Tongue (tissue), 2 donors: Measurements from ENCODE around the gene EPDR1. TPM values are rescaled to one million over a fixed set of nuclear protein-coding genes. Genes with fewer than 3 reads are reported as not detected.

Source experiments
- DNase-seq: peaks from one replicate; pipeline ENCODE4 v3.0.0-alpha.2; 2015
- total RNA-seq: library from RNA; depleted of rRNA; stranded (reverse); fragments of >200 nt; gene quantifications from one replicate; pipeline ENCODE4 v1.2.3, GENCODE V29; 2014

The EPDR1 gene
- total RNA-seq, result 220 TPM

DNA sequence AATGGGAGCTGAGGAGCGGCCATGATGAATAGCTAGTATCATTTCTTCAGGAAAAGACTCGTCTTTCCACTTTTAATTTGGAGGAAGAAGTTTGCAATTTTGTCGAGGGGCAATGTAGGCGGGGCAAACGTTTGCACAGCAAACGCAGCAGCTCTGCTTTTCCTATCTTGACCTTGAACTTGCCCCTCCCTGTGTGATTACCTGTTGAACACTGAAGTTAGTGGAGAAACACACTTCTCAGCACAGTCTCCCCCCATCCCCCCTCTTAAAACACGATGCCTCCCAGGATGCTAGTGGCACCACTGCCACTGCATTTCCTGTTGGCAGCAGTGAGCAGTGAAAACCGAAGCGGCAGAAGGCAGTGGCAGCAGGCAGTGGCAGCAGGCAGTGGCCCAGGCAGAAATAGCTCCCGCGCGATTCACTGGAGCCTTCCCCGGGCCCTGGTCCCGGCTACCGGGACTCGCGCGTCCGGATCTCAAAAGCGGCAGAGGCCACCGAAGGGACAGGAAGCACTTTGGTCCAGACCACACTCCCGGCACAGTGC is at the start of gene EPDR1:
EPDR1 (plus strand) TSS at position 336 of the 544 bp plus-strand sequence. CDS start 300 bp downstream, outside the sequence.
- DNase-seq, result peak; percentile 83

DNA sequence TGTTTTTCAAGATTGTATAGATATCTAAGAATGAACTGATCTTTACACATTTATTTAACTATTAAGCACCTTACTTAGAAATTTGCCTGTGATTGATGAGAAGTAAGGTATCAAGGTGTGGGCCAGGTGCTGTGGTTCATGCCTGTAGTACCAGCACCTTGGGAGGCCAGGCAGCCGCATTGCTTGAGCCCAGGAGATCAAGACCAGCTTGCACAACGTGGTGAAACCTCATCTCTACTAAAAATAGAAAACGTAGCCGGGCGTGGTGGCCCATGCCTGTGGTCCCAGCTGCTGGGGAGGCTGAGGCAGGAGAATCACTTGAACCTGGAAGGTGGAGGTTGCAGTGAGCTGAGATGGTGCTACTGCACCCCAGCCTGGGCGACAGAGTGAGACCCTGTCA is 38.4 kb upstream of the EPDR1 start:
- no peak for DNase-seq

DNA sequence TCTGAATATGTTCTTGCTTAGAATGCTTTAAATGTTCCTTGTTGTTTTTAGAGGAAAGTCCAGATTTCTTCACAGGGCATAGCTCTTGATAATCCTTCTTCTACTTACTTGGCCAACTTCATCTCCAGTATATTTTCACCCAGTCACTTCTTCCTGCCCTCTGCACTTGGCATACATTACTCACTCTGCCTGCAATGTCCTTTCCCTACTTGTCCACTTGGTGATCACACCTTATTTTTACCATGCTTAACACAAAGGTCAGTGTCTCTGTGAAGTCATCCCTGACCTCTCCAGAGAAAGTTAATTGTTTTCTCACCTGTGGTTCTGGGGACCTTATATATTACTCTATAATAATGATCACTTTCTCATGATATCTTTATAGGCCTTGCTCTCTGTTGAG is 27.1 kb upstream of the EPDR1 start:
- DNase-seq, result no peak

DNA sequence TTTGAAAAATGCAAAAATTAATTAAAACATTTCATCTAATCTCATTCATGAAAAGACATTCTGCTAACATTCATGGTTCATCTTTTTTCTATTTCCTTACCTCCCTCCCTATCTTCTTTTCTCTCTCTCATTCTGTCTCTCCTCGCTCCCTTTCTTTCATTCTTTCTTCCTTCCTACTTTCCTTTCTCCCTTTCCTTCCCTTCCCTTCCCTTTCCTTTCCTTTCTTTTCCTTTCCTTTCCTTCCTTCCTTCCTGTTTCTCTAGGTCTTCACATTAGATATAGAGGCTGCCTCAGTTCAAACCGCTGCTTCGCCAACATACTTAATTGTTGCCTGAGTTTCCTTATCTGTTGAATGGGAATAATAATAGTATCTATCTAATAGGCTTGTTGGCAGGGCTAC is 25.8 kb upstream of the EPDR1 start:
- no peak for DNase-seq

DNA sequence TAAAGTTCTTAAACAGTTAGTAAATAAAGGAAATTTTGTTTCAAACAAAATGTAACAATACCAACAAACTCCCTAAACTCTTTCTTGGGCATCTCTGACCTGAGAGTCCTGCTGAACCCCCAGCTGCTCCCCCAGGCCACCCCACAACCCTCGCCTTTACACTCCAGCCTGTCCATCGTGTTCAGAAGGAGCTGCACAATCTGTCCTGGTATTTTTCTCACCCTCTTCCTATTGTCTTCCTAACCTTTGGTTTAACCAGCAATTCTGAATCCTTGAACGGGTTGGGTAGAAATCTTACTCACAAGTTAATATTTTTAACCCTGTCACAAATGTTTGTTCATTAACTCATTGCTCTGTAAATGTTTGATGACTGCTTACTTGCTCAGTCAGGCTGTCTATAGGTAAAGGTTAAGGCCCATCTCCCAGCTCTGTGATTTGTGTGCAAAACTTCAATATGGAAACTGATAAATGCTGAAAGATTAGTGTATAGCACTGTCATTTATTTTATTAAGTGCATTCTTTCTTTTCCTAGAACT is 20.7 kb upstream of the EPDR1 start:
- DNase-seq, result no peak

DNA sequence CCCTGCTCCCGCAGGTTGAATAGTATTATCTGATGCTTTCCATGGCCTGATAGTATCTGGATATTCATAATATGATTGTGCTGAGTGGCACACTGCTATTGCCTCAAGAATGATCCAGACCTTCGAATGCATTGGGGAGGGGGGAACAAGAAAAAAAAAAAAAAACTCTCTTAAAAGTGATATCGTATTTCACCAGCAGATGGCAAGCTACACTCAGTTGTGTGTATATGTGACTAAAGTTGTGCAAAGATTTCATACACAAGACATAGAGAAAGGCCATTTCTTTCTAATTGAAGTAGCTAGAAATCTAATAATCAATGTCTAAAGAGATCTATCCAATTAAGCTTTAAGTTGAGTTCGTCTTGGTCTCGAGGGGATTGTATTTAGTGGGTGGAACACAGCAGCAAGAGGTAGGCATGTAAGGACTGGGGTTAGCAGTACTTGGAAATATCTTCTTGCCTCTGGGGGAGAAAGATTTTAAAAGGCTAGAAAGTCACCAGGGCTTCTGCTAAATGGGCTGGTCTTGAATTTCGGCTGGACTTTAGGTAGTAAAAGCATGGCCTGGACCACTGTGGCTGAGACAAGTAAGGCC is 19.1 kb upstream of the EPDR1 start:
- peak; percentile 77 for DNase-seq

DNA sequence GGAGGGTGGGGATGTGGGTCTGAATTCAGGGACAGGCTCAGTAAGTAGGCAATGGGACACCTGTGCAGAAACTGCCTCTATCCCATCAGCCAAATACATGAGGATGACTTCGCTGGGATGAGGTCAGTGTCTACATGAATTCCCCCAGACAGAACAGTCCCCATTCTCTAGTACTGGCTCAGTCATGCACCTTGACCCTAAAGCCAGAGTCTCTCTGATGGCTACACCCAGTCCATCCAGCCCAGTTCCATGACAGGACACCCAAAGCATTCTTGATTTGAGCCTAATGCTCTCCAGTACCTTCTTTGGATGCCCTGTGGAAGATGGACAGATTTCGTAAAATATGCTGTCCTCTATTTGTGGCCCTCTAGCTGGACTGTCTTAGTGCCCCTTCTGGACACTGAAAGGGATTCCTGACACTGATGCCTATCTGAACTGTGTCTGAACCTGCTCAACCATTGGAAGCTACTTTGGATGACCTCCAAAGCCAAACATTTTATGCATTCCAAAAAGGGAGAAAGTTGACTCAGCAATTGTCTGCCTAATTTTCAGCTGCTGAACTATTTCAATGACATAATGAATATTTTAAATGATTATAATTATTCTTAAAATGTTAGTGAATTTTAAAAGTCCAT is 18.4 kb upstream of the EPDR1 start:
- peak; percentile 60 for DNase-seq

DNA sequence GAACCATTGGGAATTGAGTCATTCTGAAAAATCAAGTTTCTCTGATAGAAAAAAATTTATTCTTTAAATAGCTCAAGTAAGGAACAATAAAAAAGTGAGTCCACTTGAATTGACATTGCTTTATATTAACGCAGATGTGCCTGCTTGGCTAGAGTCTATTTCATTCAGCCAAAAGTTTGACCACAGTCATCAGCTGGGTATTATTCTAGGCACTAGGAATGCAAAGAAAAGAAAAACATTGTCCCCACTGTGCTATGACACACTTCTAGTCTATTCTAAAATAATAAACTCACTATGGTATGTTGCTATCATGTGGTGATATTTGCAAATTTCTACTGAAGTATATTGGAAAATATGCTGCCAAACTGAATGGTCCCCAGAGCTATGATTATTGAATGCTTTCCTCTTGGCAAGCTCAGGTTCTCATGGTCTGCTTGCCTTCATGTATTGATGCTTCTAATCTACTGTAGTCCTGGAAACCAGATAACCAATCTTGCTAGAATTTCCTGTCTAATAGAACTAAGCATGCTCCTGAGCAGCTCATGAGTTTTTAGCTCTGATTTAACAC is 12.1 kb upstream of the EPDR1 start:
- DNase-seq, result no peak

DNA sequence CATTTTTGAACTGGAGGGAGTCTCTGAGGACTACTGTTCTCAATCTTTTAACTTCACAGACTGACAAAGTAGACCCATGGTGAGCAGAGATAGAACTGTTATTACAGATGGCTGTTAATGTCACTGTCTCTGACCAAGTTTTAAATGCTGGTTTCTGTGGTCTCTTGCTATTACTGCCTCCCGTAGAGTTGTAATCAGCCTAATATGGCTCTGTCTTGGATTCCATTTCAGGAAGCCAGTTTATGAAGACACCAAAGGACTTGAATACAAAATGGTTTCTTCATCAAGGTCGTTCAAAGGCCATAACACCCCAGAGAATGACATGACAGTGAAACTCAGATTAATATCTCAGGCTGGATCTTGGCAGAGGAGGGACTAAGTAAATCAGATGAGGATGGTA is 7.7 kb upstream of the EPDR1 start:
- DNase-seq, result no peak

DNA sequence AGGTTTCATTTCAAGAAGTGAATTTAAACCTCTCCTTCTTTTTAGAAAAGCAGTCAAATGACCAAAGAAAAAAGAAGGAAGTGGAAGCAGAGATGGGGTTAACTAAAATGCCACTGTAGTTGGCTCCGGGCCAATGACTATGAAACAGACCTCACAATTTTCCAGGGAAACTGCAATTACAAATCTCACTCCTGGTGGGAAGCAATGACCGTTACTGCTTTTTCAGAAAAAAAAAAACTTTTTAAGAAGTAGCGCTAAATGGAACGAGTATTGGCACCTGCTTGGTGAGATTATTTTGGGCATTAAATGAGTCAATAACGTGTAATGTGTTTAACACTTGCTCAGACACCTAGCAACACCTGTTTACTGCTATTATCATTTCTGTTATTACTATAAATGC is 5.0 kb upstream of the EPDR1 start:
- peak; percentile 71 for DNase-seq

DNA sequence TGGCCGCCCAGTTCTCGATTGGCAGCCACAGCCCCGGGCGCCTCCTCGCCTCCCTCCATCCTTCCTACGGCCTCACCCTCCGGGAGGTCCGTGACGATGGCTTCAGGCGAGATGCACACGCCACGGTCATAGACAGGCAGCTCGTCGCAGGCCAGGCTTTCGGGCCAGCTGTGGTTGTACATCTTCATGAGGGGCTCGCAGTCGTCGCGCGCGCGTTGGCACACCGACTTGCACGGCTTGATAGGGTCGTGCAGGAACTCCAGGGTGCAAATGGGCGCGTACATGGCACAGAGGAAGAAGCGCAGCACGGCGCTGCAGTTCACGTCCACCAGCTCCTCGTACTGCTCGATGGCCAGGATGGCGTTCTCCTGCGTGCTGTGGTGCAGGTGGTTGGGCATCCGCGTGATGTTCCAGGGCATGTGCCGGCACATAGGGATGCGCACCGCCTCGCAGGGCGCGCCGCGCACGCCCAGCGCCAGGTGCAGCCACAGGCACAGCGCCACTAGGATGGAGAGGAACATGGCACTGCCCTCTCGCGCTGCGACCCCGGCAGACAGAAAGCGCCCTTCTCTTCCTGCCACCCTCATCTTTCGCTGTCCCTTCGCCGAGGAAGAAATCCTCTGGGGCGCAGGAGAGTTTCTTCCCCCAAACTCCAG is 4.3 kb upstream of the EPDR1 start:
- peak; percentile 72 for DNase-seq

DNA sequence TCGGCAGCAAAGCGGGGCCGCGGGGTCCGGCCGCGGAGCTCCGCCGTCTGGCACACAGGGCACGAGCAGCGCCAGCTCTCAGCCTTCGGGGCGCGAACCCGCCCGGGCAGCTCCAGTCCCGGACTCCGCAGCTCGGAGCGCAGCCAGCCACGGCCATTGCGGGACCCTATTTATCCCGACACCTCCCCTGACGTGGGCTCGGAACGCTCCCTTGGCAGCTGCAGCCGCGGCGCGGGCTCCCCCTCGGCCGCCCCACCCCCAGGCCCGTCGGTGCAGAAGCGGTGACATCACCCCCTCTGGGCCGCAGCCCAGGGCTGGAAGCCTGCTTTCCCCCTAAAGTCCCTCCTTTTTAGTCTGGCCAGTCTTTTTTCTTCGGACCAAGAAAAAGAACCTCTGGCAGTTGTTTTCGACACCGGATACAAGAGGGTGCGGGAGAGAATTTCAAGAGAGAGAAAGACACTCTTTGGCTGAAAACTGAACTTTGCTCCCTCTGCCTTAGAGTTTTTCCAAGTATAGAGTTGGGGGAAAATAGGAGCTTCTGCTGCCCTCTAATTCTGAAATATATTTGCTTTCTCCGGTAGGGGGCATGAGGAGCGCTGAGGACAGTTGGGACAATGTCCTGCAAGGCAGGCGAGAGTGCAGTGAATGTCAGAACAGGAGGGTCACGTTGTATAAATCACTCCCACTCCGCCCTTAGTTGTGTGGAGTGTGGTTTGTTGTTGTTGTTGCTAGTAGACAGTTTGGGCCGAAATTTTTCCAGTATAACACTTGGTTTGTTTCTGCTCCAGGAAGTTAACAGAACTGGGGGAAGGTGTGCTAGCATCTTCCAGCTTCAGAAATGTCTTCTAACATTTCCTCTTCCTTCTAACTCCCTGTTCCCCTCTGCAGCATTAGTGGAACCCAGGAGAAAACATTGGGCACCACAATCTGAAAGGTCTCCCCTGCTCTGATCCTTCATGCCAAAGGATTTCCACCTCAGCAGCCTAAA is 3.5 kb upstream of the EPDR1 start, which contains the start of gene SFRP4:
SFRP4 (minus strand) TSS at position 145 of the 988 bp plus-strand sequence. CDS start 280 bp downstream, outside the sequence.
- peak; percentile 92 for DNase-seq

DNA sequence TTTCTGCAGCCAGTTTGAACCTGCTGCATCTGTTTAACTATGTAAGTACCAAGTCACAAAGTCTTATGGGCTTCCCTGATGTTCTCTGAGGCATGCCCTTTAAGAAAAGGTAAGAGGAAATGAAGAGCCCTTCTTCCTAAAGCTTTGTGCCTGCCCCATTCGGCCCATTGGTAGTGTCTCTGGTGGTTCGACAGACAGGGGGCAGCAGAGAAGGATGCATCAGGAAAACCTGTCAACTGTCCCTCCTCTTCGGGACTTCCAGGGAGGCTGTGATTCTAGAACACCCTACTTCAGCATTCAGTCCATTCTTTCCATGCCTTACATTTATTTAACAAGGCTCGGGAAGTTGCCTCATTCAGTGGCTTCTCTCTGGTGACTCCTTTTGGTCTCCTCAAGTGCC is 1.9 kb upstream of the EPDR1 start:
- no peak for DNase-seq

DNA sequence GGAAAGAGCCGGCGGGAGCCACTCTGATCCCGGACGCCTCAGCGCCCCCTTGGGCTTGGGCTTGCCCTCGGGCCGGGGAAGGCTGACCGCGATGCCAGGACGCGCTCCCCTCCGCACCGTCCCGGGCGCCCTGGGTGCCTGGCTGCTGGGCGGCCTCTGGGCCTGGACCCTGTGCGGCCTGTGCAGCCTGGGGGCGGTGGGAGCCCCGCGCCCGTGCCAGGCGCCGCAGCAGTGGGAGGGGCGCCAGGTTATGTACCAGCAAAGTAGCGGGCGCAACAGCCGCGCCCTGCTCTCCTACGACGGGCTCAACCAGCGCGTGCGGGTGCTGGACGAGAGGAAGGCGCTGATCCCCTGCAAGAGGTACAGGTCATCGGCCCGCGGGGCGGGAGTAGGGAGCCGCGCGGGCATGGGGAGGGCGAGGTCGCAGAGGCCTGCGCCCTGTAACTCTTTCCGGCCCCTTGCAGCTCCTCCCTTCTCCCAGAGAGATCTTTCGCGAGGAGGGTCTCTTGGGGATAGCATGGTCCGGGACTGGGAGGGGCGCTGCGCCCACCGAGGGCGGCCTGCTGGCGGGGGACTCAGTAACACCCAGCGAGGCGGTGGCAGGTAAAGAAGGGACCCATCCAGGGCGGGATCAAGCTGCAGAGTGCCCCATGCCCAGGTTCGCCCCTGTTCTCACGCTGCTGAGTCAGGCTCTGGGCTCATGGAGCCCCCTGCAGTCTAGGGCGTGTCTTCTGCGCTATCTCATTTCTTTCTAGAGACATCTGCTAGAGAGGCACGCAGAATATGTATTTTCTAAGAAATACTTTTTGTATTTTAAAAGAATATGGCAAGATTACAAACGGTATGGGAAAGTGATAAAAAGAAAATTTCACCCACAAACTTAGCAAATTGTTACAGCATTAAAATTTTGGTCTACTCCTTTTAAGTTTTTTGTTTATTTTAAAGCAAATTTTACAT is 687 bp downstream of the EPDR1 start:
- peak; percentile 78 for DNase-seq

DNA sequence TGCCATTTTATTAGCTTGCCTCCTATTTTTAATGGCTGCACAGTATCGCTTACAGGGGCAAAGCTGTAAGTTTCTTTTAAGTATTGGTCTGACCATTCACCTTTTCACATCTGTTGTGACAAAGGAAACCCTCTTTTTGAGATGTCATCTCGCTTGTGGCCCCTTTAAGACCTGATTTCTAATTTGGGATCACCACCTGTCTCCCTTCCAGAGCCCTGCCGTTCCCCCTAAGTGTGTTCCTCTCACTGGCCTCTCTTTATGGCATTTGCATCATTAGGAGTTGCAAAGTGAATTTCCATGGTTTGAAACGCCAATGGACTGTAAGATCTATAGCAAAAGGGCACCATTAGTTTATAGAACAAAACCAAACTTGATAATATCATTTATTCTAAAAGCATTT is 1.4 kb downstream of the EPDR1 start:
- peak; percentile 61 for DNase-seq

DNA sequence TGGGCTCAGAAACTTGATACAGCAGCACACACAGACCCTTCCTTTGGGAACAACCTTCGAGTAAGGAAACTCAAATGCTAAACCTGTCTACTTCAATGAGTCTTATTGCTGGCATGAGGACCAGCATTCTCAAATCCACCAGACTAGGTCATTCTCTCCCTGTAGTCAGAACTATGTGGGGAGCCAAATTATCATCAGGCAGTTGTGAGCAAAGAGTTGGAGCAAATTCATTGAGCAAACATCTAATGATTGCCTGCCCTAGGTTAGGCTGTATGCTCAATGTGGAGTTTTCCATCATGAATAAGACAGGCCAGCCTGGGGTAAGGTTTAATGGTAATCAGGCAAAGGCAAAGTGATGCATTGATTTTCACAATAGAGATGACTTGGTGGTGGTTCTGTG is 3.6 kb downstream of the EPDR1 start:
- peak; percentile 28 for DNase-seq

DNA sequence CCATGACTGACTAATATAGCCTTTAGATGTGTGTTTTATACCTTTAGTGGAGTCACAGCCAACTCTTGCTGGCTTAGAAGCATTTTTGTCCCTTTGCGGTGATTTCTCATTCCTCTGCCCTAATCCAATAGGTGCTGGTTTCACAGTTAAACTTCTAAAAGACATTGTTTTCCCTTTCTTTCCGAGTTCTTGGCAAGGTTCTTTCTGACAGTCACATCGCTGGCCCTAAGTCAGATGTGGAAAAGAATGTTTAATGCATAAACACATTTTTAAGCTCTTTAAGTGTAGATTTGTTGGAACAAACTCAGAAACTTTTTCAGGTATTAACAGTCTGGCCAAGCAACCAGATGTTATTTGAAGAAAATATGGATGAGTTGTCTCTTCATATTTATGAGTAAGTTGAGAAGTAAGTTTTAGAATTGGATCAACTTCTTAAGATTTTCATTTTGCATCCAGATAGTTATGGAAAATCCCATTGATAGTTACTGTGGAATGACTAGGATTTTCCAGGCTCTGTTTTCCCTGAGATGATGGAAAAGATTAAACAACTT is 4.1 kb downstream of the EPDR1 start:
- DNase-seq, result peak; percentile 89

DNA sequence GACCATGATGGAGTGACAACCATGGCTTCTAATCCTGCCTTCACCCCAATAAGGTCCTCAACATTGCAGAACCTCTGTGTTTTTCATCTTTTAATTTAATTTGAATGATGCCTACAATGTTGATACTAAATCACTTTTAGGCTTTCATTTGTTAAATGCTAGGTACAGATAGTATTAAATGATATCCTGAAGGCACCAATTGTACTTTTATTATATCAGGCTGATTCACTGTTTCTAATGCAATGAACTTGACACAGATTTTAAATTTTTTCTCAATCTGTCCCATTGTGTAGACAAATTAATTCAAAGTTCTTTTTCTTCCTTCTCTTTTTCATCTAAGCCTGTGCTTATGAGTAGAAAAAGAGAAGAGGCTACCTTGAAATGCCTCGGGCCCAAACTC is 5.2 kb downstream of the EPDR1 start:
- no peak for DNase-seq

DNA sequence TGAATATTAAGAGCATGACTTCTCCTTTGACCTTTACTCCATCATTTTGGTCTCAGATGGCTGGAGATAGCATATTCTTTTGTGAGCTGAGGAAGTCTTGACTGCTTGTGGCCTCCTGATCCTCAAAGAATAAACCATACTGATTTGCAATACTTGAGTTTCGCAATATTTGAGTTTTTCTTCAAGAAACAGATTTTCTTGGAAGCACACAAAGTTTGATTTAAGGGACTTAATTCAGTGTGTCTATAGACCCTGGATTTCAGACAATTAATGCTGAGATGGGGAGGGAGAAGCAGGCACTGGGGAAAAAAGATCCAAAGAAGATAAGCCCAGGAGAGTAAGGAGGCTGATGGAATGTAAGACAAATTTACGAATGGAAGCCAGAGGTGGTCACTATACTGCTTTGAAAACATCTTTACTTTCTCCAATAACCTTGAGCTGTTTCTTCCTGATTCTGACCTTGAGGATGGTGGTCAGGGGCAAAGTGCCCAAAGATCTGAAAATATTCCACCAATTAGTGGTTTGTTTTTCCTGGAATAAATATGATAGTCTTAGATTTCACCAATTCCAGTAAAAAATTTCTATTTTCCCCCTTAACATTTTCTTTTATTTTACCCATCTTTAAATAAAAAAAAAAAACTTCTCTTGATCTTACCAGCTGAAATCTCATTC is 7.5 kb downstream of the EPDR1 start:
- DNase-seq, result no peak
